ENCODE measurements around the gene LSR. TPM values are rescaled to one million over a fixed set of nuclear protein-coding genes. Genes with fewer than 3 reads are reported as not detected.

The LSR gene
- total and polyA plus RNA-seq, 2 experiments from 2014 or later = 116 to 212 TPM

DNA sequence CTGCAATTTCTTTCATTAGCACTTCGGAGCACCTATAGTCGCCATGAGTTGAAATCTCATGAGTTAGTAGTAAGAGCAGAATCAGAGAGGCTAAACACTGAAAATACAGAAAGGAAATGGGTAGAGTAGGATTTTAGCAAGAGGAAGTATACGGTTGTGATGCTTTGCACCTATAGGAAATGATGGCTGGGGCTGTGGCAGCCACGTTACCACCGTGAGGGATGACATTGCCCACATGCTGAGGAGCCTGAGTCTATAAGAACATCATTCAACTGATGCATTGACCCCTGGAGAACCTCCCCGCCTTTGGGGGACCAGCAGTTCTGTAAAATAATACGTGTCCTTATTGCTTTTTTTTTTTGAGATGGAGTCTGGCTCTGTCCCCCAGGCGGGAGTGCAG lies 40.7 kb upstream of the LSR start:
- Mint-ChIP-seq H3K36me3 (ENCODE audit: low read depth) (no peaks in the 10 kb centered on the region; the same call in 2 of the 3 replicates), H3K4me3 (no peak overlapping the region)
- H3F3A ChIP-seq (replicated peaks; ENCODE audit: low read depth) = peaks cover 4% of the 10 kb centered on the region; the same call in 1 of the 2 replicates

More for the DNA sequence above, 40.7 kb upstream of the LSR start:
- Histone ChIP-seq H3K4me3 (no peak overlapping the region), H3K4me1 (ENCODE audit: insufficient read depth) (peaks cover 21% of the 10 kb centered on the region), H3K9me2 (ENCODE audit: insufficient read depth) (peaks cover 9% of the 10 kb centered on the region; the same call in 1 of the 2 replicates), H3K27me3 (ENCODE audit: insufficient read depth) (no peaks in the 10 kb centered on the region), H3K79me2 (replicated peaks; ENCODE audit: insufficient read depth) (no peaks in the 10 kb centered on the region), H2AFZ (no peak overlapping the region), H4K20me1 (replicated peaks; ENCODE audit: insufficient read depth) (no peaks in the 10 kb centered on the region), H3K36me3 (ENCODE audit: insufficient read depth) (no peaks in the 10 kb centered on the region), H3K4me2 (no peak overlapping the region), H3K27ac (ENCODE audit: low read depth) (no peak overlapping the region)
- DNase-seq (ENCODE audit: low spot score) (no peak), ATAC-seq (no peak)
- no peaks in the 10 kb centered on the region; the same call in 2 of the 3 replicates for H3K9me3 Mint-ChIP-seq
- TF ChIP-seq POLR2AphosphoS5 (IDR thresholded peaks at IDR 0.05; ENCODE audit: low read depth) (no peak), CTCF (conservative IDR thresholded peaks at IDR 0.05; ENCODE audit: low read depth in 2 of 2) (no peak), REST (IDR thresholded peaks at IDR 0.05; ENCODE audit: unreplicated experiment) (no peak), STAT1 (IDR thresholded peaks at IDR 0.05; ENCODE audit: unreplicated experiment) (no peak), JUNB (IDR thresholded peaks at IDR 0.05; ENCODE audit: unreplicated experiment) (no peak), NANOG (IDR thresholded peaks at IDR 0.05; ENCODE audit: borderline replicate concordance) (no peak), ZNF331 (CRISPR knock-in tag; IDR thresholded peaks at IDR 0.05; ENCODE audit: low read depth) (no peak)
- TF ChIP-seq, protein P1, sequence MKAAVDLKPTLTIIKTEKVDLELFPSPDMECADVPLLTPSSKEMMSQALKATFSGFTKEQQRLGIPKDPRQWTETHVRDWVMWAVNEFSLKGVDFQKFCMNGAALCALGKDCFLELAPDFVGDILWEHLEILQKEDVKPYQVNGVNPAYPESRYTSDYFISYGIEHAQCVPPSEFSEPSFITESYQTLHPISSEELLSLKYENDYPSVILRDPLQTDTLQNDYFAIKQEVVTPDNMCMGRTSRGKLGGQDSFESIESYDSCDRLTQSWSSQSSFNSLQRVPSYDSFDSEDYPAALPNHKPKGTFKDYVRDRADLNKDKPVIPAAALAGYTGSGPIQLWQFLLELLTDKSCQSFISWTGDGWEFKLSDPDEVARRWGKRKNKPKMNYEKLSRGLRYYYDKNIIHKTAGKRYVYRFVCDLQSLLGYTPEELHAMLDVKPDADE (IDR thresholded peaks at IDR 0.05) = no peak
- no peak overlapping the region for H3K27ac Mint-ChIP-seq
- peaks cover 8% of the 10 kb centered on the region for H3K27me3 Mint-ChIP-seq (ENCODE audit: insufficient read depth, low read depth, poor library complexity)
- peaks cover 29% of the 10 kb centered on the region for H3K4me1 Mint-ChIP-seq
